Right atrium auricular region (tissue), 2 donors: Measurements from ENCODE around the gene FMN2. TPM values are rescaled to one million over a fixed set of nuclear protein-coding genes. Genes with fewer than 3 reads are reported as not detected.

Experiments
- DNase-seq: peaks from one replicate; pipeline ENCODE4 v3.0.0-alpha.2; 2019; ENCODE audit warnings: low spot score
- H3K27ac ChIP-seq, 2 donors: fragments of 200-600 bp; sonication (generic); 1 replicate in 1 of 2; 2 replicates in 1 of 2; pipeline ENCODE4 v1.5.1; 2016 to 2019
- H3K27me3 ChIP-seq, 2 donors: fragments of 200-600 bp; sonication (generic); one replicate each; pipeline versions ENCODE4 v1.5.1 to v1.6.0; 2017 to 2019
- H3K36me3 ChIP-seq: fragments of 200-600 bp; sonication (generic); one replicate; pipeline ENCODE4 v1.5.1; 2016
- H3K4me1 ChIP-seq, 2 donors: fragments of 200-600 bp; sonication (generic); one replicate each; pipeline versions ENCODE4 v1.5.1 to v1.6.0; 2017 to 2019
- H3K4me3 ChIP-seq, 2 donors: fragments of 200-600 bp; sonication (generic); 1 replicate in 1 of 2; 2 replicates in 1 of 2; pipeline ENCODE4 v1.5.1; 2017 to 2019; ENCODE audit warnings: mild to moderate bottlenecking in 1 of 2, moderate library complexity in 1 of 2
- H3K9me3 ChIP-seq, 2 donors: fragments of 200-600 bp; sonication (generic); one replicate each; pipeline ENCODE4 v1.5.1; 2019
- CTCF ChIP-seq, 2 donors: fragments of 200-600 bp; sonication (generic); IDR thresholded peaks; one replicate each; pipeline ENCODE4 v1.5.1; 2019; ENCODE audit warnings: antibody characterized with exemption in 2 of 2
- total RNA-seq, 2 donors: library from RNA; depleted of rRNA; stranded (reverse); fragments of >200 nt; gene quantifications; one replicate each; pipeline ENCODE4 v1.1.0, GENCODE V29; 2016

Gene FMN2
- total RNA-seq, 2 donors from 2014 or later: 0.15 TPM; not detected in 1

GRCh38 chr1:240464099-240464498 lies 372.4 kb downstream of the FMN2 start:
- Histone ChIP-seq H3K4me3 (no peak overlapping the region), H3K36me3 (no peaks in the 10 kb centered on the region), H3K27ac (no peak overlapping the region), H3K9me3 (no peaks in the 10 kb centered on the region), H3K27me3 (no peaks in the 10 kb centered on the region), H3K4me1 (no peaks in the 10 kb centered on the region)
- DNase-seq: no peak
- no peak for TF ChIP-seq CTCF (IDR thresholded peaks at IDR 0.05)

GRCh38 chr1:240465531-240465940 lies 373.9 kb downstream of the FMN2 start:
- Histone ChIP-seq H3K9me3 (no peaks in the 10 kb centered on the region), H3K27me3 (no peaks in the 10 kb centered on the region), H3K36me3 (no peaks in the 10 kb centered on the region), H3K4me1 (no peaks in the 10 kb centered on the region), H3K4me3 (no peak overlapping the region), H3K27ac (no peak overlapping the region)
- TF ChIP-seq CTCF (IDR thresholded peaks at IDR 0.05): no peak
- no peak for DNase-seq

- Histone ChIP-seq H3K4me1 (no peaks in the 10 kb centered on the region), H3K27me3 (no peaks in the 10 kb centered on the region), H3K27ac (no peak overlapping the region), H3K4me3 (no peak overlapping the region), H3K9me3 (no peaks in the 10 kb centered on the region), H3K36me3 (no peaks in the 10 kb centered on the region)
- no peak for DNase-seq
- no peak for TF ChIP-seq CTCF (IDR thresholded peaks at IDR 0.05)
Measured at GRCh38 chr1:240466509-240466908, 374.8 kb downstream of the FMN2 start.

- TF ChIP-seq CTCF (IDR thresholded peaks at IDR 0.05): no peak
- no peak for DNase-seq
- Histone ChIP-seq H3K27me3 (no peaks in the 10 kb centered on the region), H3K36me3 (no peaks in the 10 kb centered on the region), H3K9me3 (no peaks in the 10 kb centered on the region), H3K27ac (no peak overlapping the region), H3K4me1 (no peaks in the 10 kb centered on the region), H3K4me3 (no peak overlapping the region)
Measured at GRCh38 chr1:240467895-240468294, 376.2 kb downstream of the FMN2 start.

- Histone ChIP-seq H3K36me3 (no peaks in the 10 kb centered on the region), H3K27ac (no peak overlapping the region), H3K4me3 (no peak overlapping the region), H3K27me3 (no peaks in the 10 kb centered on the region), H3K4me1 (no peaks in the 10 kb centered on the region), H3K9me3 (no peaks in the 10 kb centered on the region)
- TF ChIP-seq CTCF (IDR thresholded peaks at IDR 0.05): no peak
- DNase-seq: no peak
Measured at GRCh38 chr1:240468656-240469055, 377.0 kb downstream of the FMN2 start.

- DNase-seq: no peak
- Histone ChIP-seq H3K9me3 (no peaks in the 10 kb centered on the region), H3K4me3 (no peak overlapping the region), H3K27ac (no peak overlapping the region), H3K27me3 (no peaks in the 10 kb centered on the region), H3K4me1 (no peaks in the 10 kb centered on the region), H3K36me3 (no peaks in the 10 kb centered on the region)
- TF ChIP-seq CTCF (IDR thresholded peaks at IDR 0.05): no peak
Measured at GRCh38 chr1:240474133-240474614, 382.5 kb downstream of the FMN2 start.
